GM18502 (cell line): ENCODE data around the gene COL4A2.
"Not testable (repeated sequence)": the region's sequence is repeated elsewhere in the genome, so short reads cannot be mapped to it uniquely, and the experiment has no call there.

Source experiments
- ATAC-seq: cut with Tn5 transposase; IDR thresholded peaks from one replicate; pipeline ENCODE4 v1.9.1; 2021; ENCODE audit warnings: mild to moderate bottlenecking; ENCODE audit not compliant: unreplicated experiment, poor library complexity

COL4A2 gene

GRCh38 chr13:110305544-110305943 lies 1.5 kb upstream of the COL4A2 start:
- ATAC-seq: no peak

GRCh38 chr13:110305949-110306339 lies 1.1 kb upstream of the COL4A2 start:
- no peak for ATAC-seq

GRCh38 chr13:110306340-110306959 lies 634 bp upstream of the COL4A2 start:
- no peak for ATAC-seq

GRCh38 chr13:110307767-110308655 lies 927 bp downstream of the COL4A2 start:
- no peak for ATAC-seq

- no peak for ATAC-seq
These were observed 1.7 kb downstream of the COL4A2 start for GRCh38 chr13:110308656-110309359.

GRCh38 chr13:110309661-110310524 lies 2.8 kb downstream of the COL4A2 start:
- no peak for ATAC-seq

- ATAC-seq: no peak
These were observed 3.7 kb downstream of the COL4A2 start for GRCh38 chr13:110310541-110311442.

- ATAC-seq: no peak
These were observed 4.6 kb downstream of the COL4A2 start for GRCh38 chr13:110311443-110312338.

- no peak for ATAC-seq
These were observed 5.4 kb downstream of the COL4A2 start for GRCh38 chr13:110312339-110313031.

- ATAC-seq: not testable (repeated sequence)
These were observed 6.2 kb downstream of the COL4A2 start for GRCh38 chr13:110313261-110313660.

GRCh38 chr13:110313733-110314132 lies 6.6 kb downstream of the COL4A2 start:
- not testable (repeated sequence) for ATAC-seq

GRCh38 chr13:110314516-110315245 lies 7.6 kb downstream of the COL4A2 start:
- no peak for ATAC-seq

- no peak for ATAC-seq
These were observed 9.1 kb downstream of the COL4A2 start for GRCh38 chr13:110316196-110316595.

- ATAC-seq: no peak
These were observed 10.0 kb downstream of the COL4A2 start for GRCh38 chr13:110317093-110317492.

GRCh38 chr13:110317496-110318195 lies 10.6 kb downstream of the COL4A2 start:
- ATAC-seq: no peak

GRCh38 chr13:110318920-110319319 lies 11.8 kb downstream of the COL4A2 start:
- no peak for ATAC-seq
